Activated CD8-positive, alpha-beta T cell treated with anti-CD3 and anti-CD28 coated beads for 36 hours (primary cell): ENCODE data around the gene OBSCN. TPM values are rescaled to one million over a fixed set of nuclear protein-coding genes. Genes with fewer than 3 reads are reported as not detected.
"Not testable (repeated sequence)": the region's sequence is repeated elsewhere in the genome, so short reads cannot be mapped to it uniquely, and the experiment has no call there.

Experiments
- ATAC-seq: fragments of 200-7000 bp; cut with Tn5 transposase; one replicate; pipeline ENCODE4 v1.10.0; 2021; ENCODE audit warnings: mild to moderate bottlenecking, moderate library complexity
- CTCF ChIA-PET: fragments of 350-600 bp; sonication (Branson Sonifier 250); formaldehyde crosslinking; loops from one replicate; lab custom pipeline; 2021; ENCODE audit warnings: antibody characterized with exemption; lab: Charles Lee
- POLR2A ChIA-PET: fragments of 350-600 bp; sonication (Branson Sonifier 250); formaldehyde crosslinking; loops from one replicate; lab custom pipeline; 2021; ENCODE audit warnings: antibody characterized with exemption; lab: Charles Lee
- DNase-seq: peaks from one replicate; pipeline ENCODE4 v3.0.0-alpha.2; 2020
- H3K27ac Mint-ChIP-seq: one replicate; pipeline ENCODE4 v1.8.0; 2021; ENCODE audit warnings: mild to moderate bottlenecking, mixed read lengths
- H3K27me3 Mint-ChIP-seq: one replicate; pipeline ENCODE4 v1.8.0; 2021; ENCODE audit warnings: mixed read lengths
- H3K36me3 Mint-ChIP-seq: one replicate; pipeline ENCODE4 v1.8.0; 2021; ENCODE audit warnings: low read depth, mixed read lengths
- H3K4me1 Mint-ChIP-seq: one replicate; pipeline ENCODE4 v1.8.0; 2021; ENCODE audit warnings: low read depth, mixed read lengths
- H3K4me3 Mint-ChIP-seq: one replicate; pipeline ENCODE4 v1.8.0; 2021; ENCODE audit warnings: mild to moderate bottlenecking, moderate library complexity, mixed read lengths
- H3K9me3 Mint-ChIP-seq: one replicate; pipeline ENCODE4 v1.8.0; 2021; ENCODE audit warnings: mixed read lengths
- intact Hi-C: fragments of 100-400 bp; cut with micrococcal nuclease; formaldehyde crosslinking; loops from one replicate; pipeline ENCODE4 v1.10.0; 2022
- total RNA-seq, 2 experiments: library from RNA; stranded (reverse); gene quantifications; one replicate each; pipeline ENCODE4 v1.2.3, GENCODE V29; 2021
- TF ChIP-seq, protein P1 (sequence below): fragments of 200-600 bp; IDR thresholded peaks from one replicate; pipeline ENCODE4 v1.8.0; 2022; ENCODE audit warnings: antibody characterized with exemption, mild to moderate bottlenecking

OBSCN gene
- total RNA-seq, 2 experiments from 2014 or later, result 21.6 to 23.7 TPM

DNA sequence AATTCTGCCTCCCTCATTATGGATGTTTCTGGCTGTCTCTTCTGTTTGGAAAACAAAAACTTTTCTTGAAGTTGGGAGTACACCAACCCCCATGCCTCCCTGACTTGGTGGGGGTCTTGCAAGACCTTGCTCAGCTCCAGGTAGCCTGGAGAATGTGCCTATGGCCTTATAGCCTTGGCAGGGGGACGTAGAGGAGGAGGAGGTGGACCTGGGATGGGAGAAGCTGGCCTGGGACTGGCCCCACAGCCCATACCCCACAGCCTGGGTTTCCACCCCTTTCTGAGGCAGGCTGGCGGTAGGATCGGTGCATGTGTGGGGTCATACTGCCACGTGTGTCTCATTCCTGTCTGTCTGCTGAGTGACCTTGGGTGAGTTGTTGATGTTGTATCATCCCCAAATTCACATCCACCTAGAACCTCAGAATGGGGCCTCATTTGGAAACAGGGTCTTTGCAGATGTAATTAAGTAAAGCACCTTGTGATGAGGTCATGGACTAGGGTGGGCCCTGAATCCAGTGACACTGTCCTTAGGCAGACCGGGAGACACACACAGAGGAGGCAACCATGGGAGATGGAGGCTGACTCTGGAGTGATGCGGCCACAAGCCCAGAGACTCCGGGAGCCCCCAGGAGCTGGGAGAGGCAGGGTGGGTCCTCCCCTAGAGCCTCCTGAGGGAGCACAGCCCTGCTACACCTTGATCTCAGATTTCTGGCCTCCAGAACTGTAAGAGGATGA lies 18.5 kb downstream of the OBSCN start:
- DNase-seq (no peak), ATAC-seq (no peak)
- Mint-ChIP-seq H3K27me3 (no peaks in the 10 kb centered on the region), H3K9me3 (peaks cover 11% of the 10 kb centered on the region), H3K4me1 (peaks cover 2% of the 10 kb centered on the region), H3K27ac (no peak overlapping the region), H3K4me3 (no peak overlapping the region), H3K36me3 (peaks cover 52% of the 10 kb centered on the region)
- CTCF ChIA-PET, result no interaction called here
- intact Hi-C loops, result no loop called here
- POLR2A ChIA-PET, result no interaction called here
- TF ChIP-seq, protein P1, sequence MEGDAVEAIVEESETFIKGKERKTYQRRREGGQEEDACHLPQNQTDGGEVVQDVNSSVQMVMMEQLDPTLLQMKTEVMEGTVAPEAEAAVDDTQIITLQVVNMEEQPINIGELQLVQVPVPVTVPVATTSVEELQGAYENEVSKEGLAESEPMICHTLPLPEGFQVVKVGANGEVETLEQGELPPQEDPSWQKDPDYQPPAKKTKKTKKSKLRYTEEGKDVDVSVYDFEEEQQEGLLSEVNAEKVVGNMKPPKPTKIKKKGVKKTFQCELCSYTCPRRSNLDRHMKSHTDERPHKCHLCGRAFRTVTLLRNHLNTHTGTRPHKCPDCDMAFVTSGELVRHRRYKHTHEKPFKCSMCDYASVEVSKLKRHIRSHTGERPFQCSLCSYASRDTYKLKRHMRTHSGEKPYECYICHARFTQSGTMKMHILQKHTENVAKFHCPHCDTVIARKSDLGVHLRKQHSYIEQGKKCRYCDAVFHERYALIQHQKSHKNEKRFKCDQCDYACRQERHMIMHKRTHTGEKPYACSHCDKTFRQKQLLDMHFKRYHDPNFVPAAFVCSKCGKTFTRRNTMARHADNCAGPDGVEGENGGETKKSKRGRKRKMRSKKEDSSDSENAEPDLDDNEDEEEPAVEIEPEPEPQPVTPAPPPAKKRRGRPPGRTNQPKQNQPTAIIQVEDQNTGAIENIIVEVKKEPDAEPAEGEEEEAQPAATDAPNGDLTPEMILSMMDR, result no peak

DNA sequence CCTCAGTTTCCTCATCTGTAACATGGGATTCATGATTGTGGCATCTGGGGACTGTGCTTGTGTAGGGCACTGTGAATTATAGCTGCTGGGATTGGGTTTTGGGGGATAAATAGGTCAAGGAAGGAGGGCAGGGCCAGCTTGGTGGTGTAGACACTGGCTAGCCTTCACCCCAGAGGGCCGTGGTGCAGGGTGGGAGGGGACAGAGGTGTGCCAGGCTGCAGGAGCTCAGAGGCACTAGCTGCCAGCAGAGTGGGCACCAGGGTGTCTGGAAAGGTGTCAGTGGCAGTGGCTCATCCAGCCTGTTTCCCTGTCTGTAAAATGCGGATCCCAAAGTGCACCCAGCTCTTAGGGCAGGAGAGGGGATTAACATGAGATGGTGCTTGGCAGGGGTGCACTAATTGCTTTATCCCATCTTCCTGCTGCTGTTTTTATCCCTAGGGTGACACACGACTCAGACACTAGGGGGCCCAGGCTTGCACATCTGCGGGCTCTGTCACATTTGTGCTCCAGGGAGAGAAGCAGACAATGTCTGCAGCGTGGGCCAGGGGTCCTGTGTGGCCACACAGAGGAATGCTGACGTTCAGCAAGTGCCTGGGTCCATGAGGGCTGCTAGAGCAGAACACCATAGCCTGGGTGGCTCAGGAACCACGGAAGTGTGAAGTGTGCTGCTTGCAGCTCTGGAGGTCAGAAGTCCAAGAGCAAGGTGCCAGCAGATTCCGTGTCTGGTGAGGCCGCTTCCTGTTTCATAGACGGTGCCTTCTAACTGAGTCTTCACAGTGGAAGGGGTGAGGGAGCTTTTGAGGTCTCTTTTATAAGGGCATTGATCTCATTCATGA lies 19.3 kb downstream of the OBSCN start:
- CTCF ChIA-PET, result no interaction called here
- H3K9me3 Mint-ChIP-seq, result peaks cover 11% of the 10 kb centered on the region
- DNase-seq (no peak), ATAC-seq (no peak)
- peaks cover 2% of the 10 kb centered on the region for H3K4me1 Mint-ChIP-seq
- H3K27me3 Mint-ChIP-seq, result no peaks in the 10 kb centered on the region
- peaks cover 57% of the 10 kb centered on the region for H3K36me3 Mint-ChIP-seq
- H3K4me3 Mint-ChIP-seq, result no peak overlapping the region
- TF ChIP-seq, protein P1, result no peak
- no peak overlapping the region for H3K27ac Mint-ChIP-seq
- intact Hi-C loops, result no loop called here
- POLR2A ChIA-PET, result no interaction called here

DNA sequence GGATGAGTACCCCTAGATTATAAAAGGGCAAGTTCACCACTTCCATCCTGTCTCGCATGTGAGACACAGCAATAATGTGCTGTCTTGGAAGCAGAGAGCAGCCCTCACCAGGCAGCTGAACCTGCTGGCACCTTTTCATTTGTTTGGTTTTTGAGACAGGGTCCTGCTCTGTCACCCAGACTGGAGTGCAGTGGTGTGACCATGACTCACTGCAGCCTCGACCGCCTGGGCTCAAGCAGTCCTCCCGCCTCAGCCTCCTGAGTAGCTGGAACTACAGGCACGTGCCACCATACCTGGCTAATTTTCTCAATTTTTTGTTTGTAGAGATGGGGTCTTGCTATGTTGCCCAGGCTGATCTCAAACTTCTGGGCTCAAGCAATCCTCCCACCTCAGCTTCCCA lies 20.3 kb downstream of the OBSCN start:
- CTCF ChIA-PET, ATAC-seq, H3K4me1 Mint-ChIP-seq, POLR2A ChIA-PET, intact Hi-C loops, H3K27ac Mint-ChIP-seq, H3K4me3 Mint-ChIP-seq, H3K27me3 Mint-ChIP-seq, DNase-seq: not testable (repeated sequence)
- peaks cover 60% of the 10 kb centered on the region for H3K36me3 Mint-ChIP-seq
- peaks cover 15% of the 10 kb centered on the region for H3K9me3 Mint-ChIP-seq

DNA sequence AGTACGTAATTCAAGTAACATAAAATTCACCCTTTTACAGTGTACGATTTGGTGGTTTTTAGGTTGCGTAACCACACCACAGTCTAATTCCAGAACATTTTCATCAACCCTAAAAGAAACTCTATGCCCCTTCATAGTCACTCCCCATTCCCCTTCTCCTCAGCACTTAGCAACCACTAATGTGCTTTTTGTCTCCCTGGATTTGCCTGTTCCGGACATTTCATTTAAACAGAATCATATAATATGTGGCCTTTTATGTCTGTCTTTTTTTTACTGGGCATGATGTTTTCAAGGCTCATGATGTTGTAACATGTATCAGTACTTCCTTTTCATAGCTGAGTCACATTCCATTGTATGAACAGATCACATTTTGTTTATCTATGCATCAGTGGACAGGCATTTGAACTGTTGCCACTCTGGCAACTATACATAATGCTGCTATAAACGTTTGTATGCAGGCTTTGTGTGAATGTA lies 20.8 kb downstream of the OBSCN start:
- ATAC-seq, result no peak
- ChIA-PET POLR2A (no interaction called here), CTCF (interaction anchor here (1.0 kb wide), 1 partner anchor 98 kb away, joined by 3 read pairs; no protein-coding TSS in a partner anchor)
- Mint-ChIP-seq H3K4me3 (no peak overlapping the region), H3K27ac (no peak overlapping the region), H3K36me3 (peaks cover 60% of the 10 kb centered on the region), H3K27me3 (no peaks in the 10 kb centered on the region), H3K9me3 (peaks cover 17% of the 10 kb centered on the region), H3K4me1 (peaks cover 2% of the 10 kb centered on the region)
- TF ChIP-seq, protein P1, result no peak
- DNase-seq, result no peak
- intact Hi-C loops, result no loop called here

DNA sequence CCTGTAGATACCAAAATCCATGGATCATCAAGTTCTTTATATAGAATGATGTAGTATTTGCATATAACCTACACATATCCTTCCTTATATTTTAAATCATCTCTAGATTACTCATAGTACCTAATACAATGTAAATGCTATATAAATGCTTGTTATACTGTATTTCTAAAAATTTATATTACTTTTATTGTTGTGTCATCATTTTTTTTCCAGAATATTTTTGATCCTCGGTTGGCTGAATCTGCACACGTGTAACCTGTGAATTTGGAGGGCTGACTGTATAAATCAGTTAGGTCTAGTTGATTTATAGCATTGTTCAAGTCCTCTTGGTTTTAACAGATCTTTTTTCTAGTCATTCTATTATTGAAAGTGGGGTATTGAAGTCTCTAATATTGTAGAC lies 23.3 kb downstream of the OBSCN start:
- CTCF ChIA-PET, result no interaction called here
- peaks cover 57% of the 10 kb centered on the region for H3K36me3 Mint-ChIP-seq
- DNase-seq, result no peak

More for the DNA sequence above, 23.3 kb downstream of the OBSCN start:
- no peak for ATAC-seq
- no peaks in the 10 kb centered on the region for H3K27me3 Mint-ChIP-seq
- H3K27ac Mint-ChIP-seq, result no peak overlapping the region
- POLR2A ChIA-PET, result no interaction called here
- H3K4me1 Mint-ChIP-seq, result peaks cover 2% of the 10 kb centered on the region
- no peak overlapping the region for H3K4me3 Mint-ChIP-seq
- TF ChIP-seq, protein P1, result no peak
- intact Hi-C loops, result no loop called here
- H3K9me3 Mint-ChIP-seq, result peaks cover 17% of the 10 kb centered on the region
